MM.1S (cell line): Measurements from ENCODE around the gene ZNF695.

ENCODE experiments used
- DNase-seq: peaks from one replicate; pipeline ENCODE4 v3.0.0-alpha.2; 2015
- H2AFZ ChIP-seq: fragments of 300-600 bp; sonication (generic); 2 replicates; pipeline ENCODE4 v1.6.0; 2016; ENCODE audit warnings: antibody characterized with exemption, low read length
- H3F3A ChIP-seq: fragments of 300-600 bp; sonication (generic); 2 replicates; pipeline ENCODE4 v1.6.1; 2016; ENCODE audit warnings: mild to moderate bottlenecking, antibody characterized with exemption, low read length, moderate library complexity, mixed read lengths; ENCODE audit not compliant: insufficient read depth
- H3K27ac ChIP-seq: fragments of 300-600 bp; sonication (generic); 2 replicates; pipeline ENCODE4 v1.5.1; 2016; ENCODE audit warnings: mild to moderate bottlenecking, low read length
- H3K27me3 ChIP-seq: fragments of 300-600 bp; sonication (generic); replicated peaks from 2 replicates; pipeline ENCODE4 v1.6.0; 2016; ENCODE audit warnings: low read length; ENCODE audit not compliant: insufficient read depth
- H3K36me3 ChIP-seq: fragments of 300-600 bp; sonication (generic); replicated peaks from 2 replicates; pipeline ENCODE4 v1.6.1; 2016; ENCODE audit warnings: mild to moderate bottlenecking, low read length, mixed read lengths; ENCODE audit not compliant: insufficient read depth
- H3K4me1 ChIP-seq: fragments of 300-600 bp; sonication (generic); 2 replicates; pipeline ENCODE4 v1.6.1; 2016; ENCODE audit warnings: low read length, mixed read lengths
- H3K4me2 ChIP-seq: fragments of 300-600 bp; sonication (generic); 2 replicates; pipeline ENCODE4 v1.6.0; 2016; ENCODE audit warnings: low read depth, low read length
- H3K4me3 ChIP-seq: fragments of 300-600 bp; sonication (generic); 2 replicates; pipeline ENCODE4 v1.5.1; 2016; ENCODE audit warnings: low read length, mixed read lengths
- H3K79me2 ChIP-seq: fragments of 300-600 bp; sonication (generic); 2 replicates; pipeline ENCODE4 v1.6.1; 2016; ENCODE audit warnings: mixed run types, low read length, mixed read lengths
- H3K9ac ChIP-seq: fragments of 300-600 bp; sonication (generic); 2 replicates; pipeline ENCODE4 v1.6.1; 2016; ENCODE audit warnings: low read length, mixed read lengths
- H3K9me2 ChIP-seq: fragments of 300-600 bp; sonication (generic); replicated peaks from 2 replicates; pipeline ENCODE4 v1.6.1; 2016; ENCODE audit warnings: mild to moderate bottlenecking, low read length, mixed read lengths; ENCODE audit not compliant: insufficient read depth
- H3K9me3 ChIP-seq: fragments of 300-600 bp; sonication (generic); replicated peaks from 2 replicates; pipeline ENCODE4 v1.6.1; 2016; ENCODE audit warnings: mild to moderate bottlenecking, low read length, mixed read lengths; ENCODE audit not compliant: insufficient read depth
- H4K20me1 ChIP-seq: fragments of 300-600 bp; sonication (generic); 2 replicates; pipeline ENCODE4 v1.6.1; 2016; ENCODE audit warnings: mild to moderate bottlenecking, low read length, moderate library complexity, mixed read lengths; ENCODE audit not compliant: insufficient read depth
- CTCF ChIP-seq: fragments of 300-600 bp; sonication (generic); IDR thresholded peaks from 2 replicates; pipeline ENCODE4 v1.5.1; 2016; ENCODE audit warnings: antibody characterized with exemption, low read length, mixed read lengths
- EZH2 ChIP-seq: fragments of 300-600 bp; sonication (generic); optimal IDR thresholded peaks from 2 replicates; pipeline ENCODE3; 2017; ENCODE audit warnings: low read depth, mild to moderate bottlenecking, antibody characterized with exemption, low read length, mixed read lengths
- EZH2phosphoT487 ChIP-seq: fragments of 300-600 bp; sonication (generic); IDR thresholded peaks from 2 replicates; pipeline ENCODE4 v1.6.1; 2018; ENCODE audit warnings: antibody characterized with exemption, low read length

ZNF695 gene

GRCh38 chr1:246987083-246987690 lies 20.7 kb downstream of the ZNF695 start:
- Histone ChIP-seq H3K27ac (no peak overlapping the region), H3K4me3 (no peak overlapping the region), H3K79me2 (no peaks in the 10 kb centered on the region), H4K20me1 (no peaks in the 10 kb centered on the region), H3K4me1 (no peaks in the 10 kb centered on the region), H3F3A (no peaks in the 10 kb centered on the region), H2AFZ (no peak overlapping the region), H3K4me2 (no peak overlapping the region), H3K9me3 (no peaks in the 10 kb centered on the region; the same call in 1 of the 2 replicates), H3K9me2 (no peaks in the 10 kb centered on the region), H3K27me3 (no peaks in the 10 kb centered on the region), H3K9ac (no peak overlapping the region), H3K36me3 (0 out of 2 replicates have a peak, but pooled peaks cover 13% of the 10 kb centered on the region)
- no peak for DNase-seq
- TF ChIP-seq EZH2 (no peak), EZH2phosphoT487 (no peak), CTCF (no peak)

DNA sequence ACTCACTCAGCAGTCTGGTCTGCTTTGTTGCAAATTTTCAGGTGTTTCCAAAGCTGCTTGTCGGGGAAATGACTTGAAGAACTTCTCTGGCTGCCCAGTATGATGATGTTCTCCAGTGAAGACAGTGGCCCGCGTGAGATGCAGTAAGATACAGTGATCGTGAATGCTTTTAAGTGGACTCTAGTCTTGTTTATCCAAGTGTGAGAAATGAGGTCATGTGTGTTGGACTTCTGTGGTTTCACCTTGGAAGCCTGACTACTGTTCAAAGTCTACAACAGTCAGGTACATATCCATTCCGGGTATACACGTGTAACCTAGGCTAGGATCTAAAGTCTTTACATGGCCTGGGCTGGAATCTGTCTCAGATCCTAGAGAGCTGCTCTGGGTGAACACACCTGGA lies 29.1 kb downstream of the ZNF695 start:
- Histone ChIP-seq H2AFZ (no peak overlapping the region), H3K9ac (no peak overlapping the region), H3K4me1 (no peaks in the 10 kb centered on the region), H3K9me2 (no peaks in the 10 kb centered on the region), H3K27ac (no peak overlapping the region), H3K79me2 (no peaks in the 10 kb centered on the region), H3K36me3 (no peaks in the 10 kb centered on the region), H3K27me3 (no peaks in the 10 kb centered on the region), H3K4me3 (no peak overlapping the region), H4K20me1 (no peaks in the 10 kb centered on the region), H3K4me2 (no peak overlapping the region), H3K9me3 (no peaks in the 10 kb centered on the region), H3F3A (no peaks in the 10 kb centered on the region)
- no peak for DNase-seq
- TF ChIP-seq CTCF = no peak
- no peak for TF ChIP-seq EZH2
- TF ChIP-seq EZH2phosphoT487 = no peak

- no peaks in the 10 kb centered on the region for H3F3A ChIP-seq
- H2AFZ ChIP-seq = no peak overlapping the region
- TF ChIP-seq EZH2phosphoT487 (no peak), EZH2 (no peak), CTCF (no peak)
- DNase-seq = no peak
- H3K9me3 ChIP-seq = no peaks in the 10 kb centered on the region
- H3K9me2 ChIP-seq = no peaks in the 10 kb centered on the region
- H3K27me3 ChIP-seq = no peaks in the 10 kb centered on the region
- no peaks in the 10 kb centered on the region for H3K79me2 ChIP-seq
- H3K4me2 ChIP-seq = no peak overlapping the region
- H3K27ac ChIP-seq = no peak overlapping the region
- no peaks in the 10 kb centered on the region for H3K4me1 ChIP-seq
- H3K4me3 ChIP-seq = no peak overlapping the region
- no peak overlapping the region for H3K9ac ChIP-seq
- no peaks in the 10 kb centered on the region for H4K20me1 ChIP-seq
- H3K36me3 ChIP-seq = no peaks in the 10 kb centered on the region
Measured at GRCh38 chr1:246978281-246978680, 29.6 kb downstream of the ZNF695 start.
